Neural progenitor cell (in vitro differentiated cells): ENCODE results near the gene ACOXL. TPM values are rescaled to one million over a fixed set of nuclear protein-coding genes. Genes with fewer than 3 reads are reported as not detected.

Experiments
- DNase-seq: peaks from one replicate; pipeline ENCODE4 v3.0.0-alpha.2; 2016; ENCODE audit warnings: low spot score
- H2AFZ ChIP-seq: fragments of 200-600 bp; sonication (generic); replicated peaks from 2 replicates; pipeline ENCODE4 v1.6.1; 2016; ENCODE audit warnings: antibody characterized with exemption
- H3F3A ChIP-seq: fragments of 200-600 bp; sonication (generic); 2 replicates; pipeline ENCODE4 v1.6.1; 2016; ENCODE audit warnings: antibody characterized with exemption, low read depth
- H3K27ac ChIP-seq: fragments of 200-600 bp; sonication (generic); 2 replicates; pipeline ENCODE4 v1.5.1; 2016; ENCODE audit warnings: mild to moderate bottlenecking
- H3K27me3 ChIP-seq: fragments of 200-600 bp; sonication (generic); 2 replicates; pipeline ENCODE4 v1.6.1; 2016; ENCODE audit warnings: mild to moderate bottlenecking, moderate library complexity
- H3K36me3 ChIP-seq: fragments of 200-600 bp; sonication (generic); 2 replicates; pipeline ENCODE4 v1.5.1; 2016
- H3K4me1 ChIP-seq: fragments of 200-600 bp; sonication (generic); 2 replicates; pipeline ENCODE4 v1.6.1; 2016; ENCODE audit warnings: mixed run types
- H3K4me2 ChIP-seq: fragments of 200-600 bp; sonication (generic); 2 replicates; pipeline ENCODE4 v1.6.1; 2016
- H3K4me3 ChIP-seq: fragments of 200-600 bp; sonication (generic); 2 replicates; pipeline ENCODE4 v1.5.1; 2016
- H3K79me2 ChIP-seq: fragments of 200-600 bp; sonication (generic); 2 replicates; pipeline ENCODE4 v1.6.1; 2016; ENCODE audit warnings: low read depth
- H3K9ac ChIP-seq: fragments of 200-600 bp; sonication (generic); 2 replicates; pipeline ENCODE4 v1.6.1; 2016
- H3K9me3 ChIP-seq: fragments of 200-600 bp; sonication (generic); 2 replicates; pipeline ENCODE4 v1.5.1; 2016; ENCODE audit warnings: low read depth
- H4K20me1 ChIP-seq: fragments of 200-600 bp; sonication (generic); 2 replicates; pipeline ENCODE4 v1.6.1; 2016; ENCODE audit warnings: low read depth
- H3K27ac Mint-ChIP-seq: 3 replicates; pipeline ENCODE4 v1.8.0; 2021; ENCODE audit warnings: mixed read lengths
- H3K27me3 Mint-ChIP-seq: 2 replicates; pipeline ENCODE4 v1.8.0; 2022; ENCODE audit warnings: low read depth, mild to moderate bottlenecking, inconsistent platforms, moderate library complexity, mixed read lengths; ENCODE audit not compliant: insufficient read depth
- H3K36me3 Mint-ChIP-seq: 3 replicates; pipeline ENCODE4 v1.8.0; 2021; ENCODE audit warnings: mixed read lengths
- H3K4me1 Mint-ChIP-seq: 3 replicates; pipeline ENCODE4 v1.8.0; 2021; ENCODE audit warnings: mixed read lengths
- H3K4me3 Mint-ChIP-seq: 3 replicates; pipeline ENCODE4 v1.8.0; 2021; ENCODE audit warnings: mild to moderate bottlenecking, moderate library complexity, mixed read lengths
- H3K9me3 Mint-ChIP-seq: 3 replicates; pipeline ENCODE4 v1.8.0; 2020; ENCODE audit warnings: mixed read lengths
- CTCF ChIP-seq: fragments of 200-600 bp; sonication (generic); IDR thresholded peaks from 2 replicates; pipeline ENCODE4 v1.5.1; 2017; ENCODE audit warnings: antibody characterized with exemption, mild to moderate bottlenecking
- EZH2 ChIP-seq: fragments of 200-600 bp; sonication (generic); IDR thresholded peaks from 2 replicates; pipeline ENCODE4 v1.6.1; 2017; ENCODE audit warnings: antibody characterized with exemption, mild to moderate bottlenecking, moderate library complexity
- EZH2phosphoT487 ChIP-seq: fragments of 200-600 bp; sonication (generic); IDR thresholded peaks from 2 replicates; pipeline ENCODE4 v1.6.1; 2017; ENCODE audit warnings: antibody characterized with exemption
- total RNA-seq: library from RNA; depleted of rRNA; stranded (reverse); fragments of >200 nt; gene quantifications from 2 replicates; pipeline ENCODE4 v1.2.3, GENCODE V29; 2015; ENCODE audit warnings: low replicate concordance

Gene ACOXL
- total RNA-seq, 1 donor from 2014 or later: 2.9 TPM

- no peak for DNase-seq
- H3K27ac Mint-ChIP-seq: no peak overlapping the region
- Histone ChIP-seq H3K36me3 (no peaks in the 10 kb centered on the region), H3K4me1 (peaks cover 14% of the 10 kb centered on the region), H3F3A (no peaks in the 10 kb centered on the region), H4K20me1 (no peaks in the 10 kb centered on the region), H3K27me3 (no peaks in the 10 kb centered on the region), H3K4me3 (no peak overlapping the region), H3K9me3 (no peaks in the 10 kb centered on the region), H3K79me2 (no peaks in the 10 kb centered on the region), H3K9ac (no peak overlapping the region), H2AFZ (no peak overlapping the region), H3K27ac (no peak overlapping the region), H3K4me2 (no peak overlapping the region)
- H3K36me3 Mint-ChIP-seq: peaks cover 2% of the 10 kb centered on the region
- H3K4me1 Mint-ChIP-seq: peaks cover 31% of the 10 kb centered on the region
- no peak overlapping the region for H3K4me3 Mint-ChIP-seq
- H3K9me3 Mint-ChIP-seq: peaks cover 3% of the 10 kb centered on the region
- TF ChIP-seq EZH2phosphoT487: no peak
- no peak for TF ChIP-seq EZH2
- TF ChIP-seq CTCF: no peak
- H3K27me3 Mint-ChIP-seq: peaks cover 7% of the 10 kb centered on the region
These were observed 245.8 kb downstream of the ACOXL start for GRCh38 chr2:110978148-110978547.

GRCh38 chr2:110978756-110979470 is 246.5 kb downstream of the ACOXL start:
- TF ChIP-seq CTCF: no peak
- TF ChIP-seq EZH2phosphoT487: no peak
- TF ChIP-seq EZH2: no peak
- H3K4me3 ChIP-seq: no peak overlapping the region

GRCh38 chr2:110979471-110980338 is 247.3 kb downstream of the ACOXL start:
- H3K9me3 ChIP-seq: no peaks in the 10 kb centered on the region
- H2AFZ ChIP-seq: no peak overlapping the region
- H3K36me3 ChIP-seq: no peaks in the 10 kb centered on the region
- no peaks in the 10 kb centered on the region for H3K27me3 ChIP-seq
- peaks cover 7% of the 10 kb centered on the region for H3K4me1 ChIP-seq
- Mint-ChIP-seq H3K27ac (peak overlapping the region; percentile 65), H3K36me3 (peaks cover 2% of the 10 kb centered on the region), H3K27me3 (peaks cover 2% of the 10 kb centered on the region), H3K4me1 (peaks cover 18% of the 10 kb centered on the region), H3K9me3 (peaks cover 3% of the 10 kb centered on the region), H3K4me3 (no peak overlapping the region)
- no peak overlapping the region for H3K4me3 ChIP-seq
- H3K79me2 ChIP-seq: no peaks in the 10 kb centered on the region
- TF ChIP-seq EZH2 (no peak), CTCF (no peak), EZH2phosphoT487 (no peak)
- no peaks in the 10 kb centered on the region for H3F3A ChIP-seq
- no peak overlapping the region for H3K4me2 ChIP-seq
- DNase-seq: no peak
- no peaks in the 10 kb centered on the region for H4K20me1 ChIP-seq
- no peak overlapping the region for H3K9ac ChIP-seq
- H3K27ac ChIP-seq: no peak overlapping the region

More at GRCh38 chr2:110978756-110979470, 246.5 kb downstream of the ACOXL start:
- H2AFZ ChIP-seq: no peak overlapping the region
- no peaks in the 10 kb centered on the region for H3K36me3 ChIP-seq
- H4K20me1 ChIP-seq: no peaks in the 10 kb centered on the region
- Mint-ChIP-seq H3K36me3 (peaks cover 2% of the 10 kb centered on the region), H3K27ac (peak overlapping the region; percentile 22), H3K27me3 (peaks cover 6% of the 10 kb centered on the region), H3K4me1 (peaks cover 26% of the 10 kb centered on the region), H3K4me3 (no peak overlapping the region), H3K9me3 (peaks cover 3% of the 10 kb centered on the region)
- H3K4me2 ChIP-seq: no peak overlapping the region
- H3K9me3 ChIP-seq: no peaks in the 10 kb centered on the region
- no peak overlapping the region for H3K9ac ChIP-seq
- H3K4me1 ChIP-seq: peaks cover 14% of the 10 kb centered on the region
- no peak overlapping the region for H3K27ac ChIP-seq
- H3K79me2 ChIP-seq: no peaks in the 10 kb centered on the region
- no peak for DNase-seq
- H3F3A ChIP-seq: no peaks in the 10 kb centered on the region
- H3K27me3 ChIP-seq: no peaks in the 10 kb centered on the region
